GM19463 (cell line): ENCODE measurements around the gene KIZ.
"Not testable (repeated sequence)": the region's sequence is repeated elsewhere in the genome, so short reads cannot be mapped to it uniquely, and the experiment has no call there.

Experiments used
- ATAC-seq: cut with Tn5 transposase; IDR thresholded peaks from one replicate; pipeline ENCODE4 v1.9.1; 2021; ENCODE audit warnings: mild to moderate bottlenecking, moderate library complexity; ENCODE audit not compliant: unreplicated experiment

The KIZ gene

GRCh38 chr20:21219686-21220085 lies 93.8 kb downstream of the KIZ start:
- ATAC-seq = no peak

GRCh38 chr20:21224217-21224616 lies 98.3 kb downstream of the KIZ start:
- ATAC-seq = no peak

- no peak for ATAC-seq
These were observed 99.5 kb downstream of the KIZ start for GRCh38 chr20:21225215-21225947.

GRCh38 chr20:21228511-21228910 lies 102.6 kb downstream of the KIZ start:
- peak; percentile 89 for ATAC-seq

GRCh38 chr20:21229163-21229562 lies 103.3 kb downstream of the KIZ start:
- ATAC-seq = no peak

GRCh38 chr20:21230220-21230619 lies 104.3 kb downstream of the KIZ start:
- ATAC-seq = no peak

GRCh38 chr20:21230686-21231085 lies 104.8 kb downstream of the KIZ start:
- ATAC-seq = no peak

GRCh38 chr20:21232546-21233280 lies 106.8 kb downstream of the KIZ start:
- ATAC-seq = no peak

GRCh38 chr20:21234324-21234723 lies 108.4 kb downstream of the KIZ start:
- ATAC-seq = no peak

GRCh38 chr20:21234806-21235483 lies 109.1 kb downstream of the KIZ start:
- ATAC-seq = no peak

- ATAC-seq = peak; percentile 78
These were observed 109.9 kb downstream of the KIZ start for GRCh38 chr20:21235484-21236445.

GRCh38 chr20:21237956-21238799 lies 112.3 kb downstream of the KIZ start:
- no peak for ATAC-seq

GRCh38 chr20:21238818-21239536 lies 113.1 kb downstream of the KIZ start:
- no peak for ATAC-seq

- ATAC-seq = no peak
These were observed 114.5 kb downstream of the KIZ start for GRCh38 chr20:21240394-21240793.

GRCh38 chr20:21241406-21241805 lies 115.5 kb downstream of the KIZ start:
- no peak for ATAC-seq

GRCh38 chr20:21243811-21244210 lies 117.9 kb downstream of the KIZ start:
- ATAC-seq = no peak

GRCh38 chr20:21244808-21245207 lies 118.9 kb downstream of the KIZ start:
- ATAC-seq = no peak

GRCh38 chr20:21246161-21246560 lies 120.3 kb downstream of the KIZ start:
- no peak for ATAC-seq

- ATAC-seq = not testable (repeated sequence)
These were observed 121.8 kb downstream of the KIZ start for GRCh38 chr20:21247603-21248095.
